Stomach (tissue), 9 donors: ENCODE measurements around the gene RHBDL3. TPM values are rescaled to one million over a fixed set of nuclear protein-coding genes. Genes with fewer than 3 reads are reported as not detected.
A peak's percentile ranks its signal among the peaks of the same experiment; 100 is the strongest.

Experiments used
- DNase-seq, 2 donors: peaks; one replicate each; pipeline versions ENCODE4 v3.0.0 to v3.0.0-alpha.2; 2013 to 2019
- H3K27ac ChIP-seq, 5 donors: fragments of 200-600 bp in 4 of 5; sonication (generic) in 4 of 5; one replicate each; pipeline ENCODE4 v1.5.1; 2013 to 2019; ENCODE audit warnings: mild to moderate bottlenecking in 1 of 5, moderate library complexity in 1 of 5
- H3K27me3 ChIP-seq, 3 donors: fragments of 200-600 bp; sonication (generic); one replicate each; pipeline ENCODE4 v1.5.1; 2017 to 2019; ENCODE audit warnings: mixed run types in 1 of 3
- H3K36me3 ChIP-seq, 4 donors: fragments of 200-600 bp; sonication (generic); 1 replicate in 3 of 4; 2 replicates in 1 of 4; pipeline ENCODE4 v1.5.1; 2016 to 2019
- H3K4me1 ChIP-seq, 4 donors: fragments of 200-600 bp; sonication (generic); one replicate each; pipeline ENCODE4 v1.5.1; 2016 to 2019
- H3K4me3 ChIP-seq, 4 donors: fragments of 200-600 bp; sonication (generic) in 3 of 4; one replicate each; pipeline ENCODE4 v1.5.1; 2016 to 2019; ENCODE audit warnings: mild to moderate bottlenecking in 1 of 4
- H3K9me3 ChIP-seq, 4 donors: fragments of 200-600 bp; sonication (generic); one replicate each; pipeline ENCODE4 v1.5.1; 2016 to 2019
- EP300 ChIP-seq: sonication (generic); formaldehyde crosslinking; IDR thresholded peaks from one replicate; pipeline ENCODE4 v1.6.1; 2017; ENCODE audit warnings: antibody characterized with exemption
- POLR2A ChIP-seq, 4 donors: fragments of 450-650 bp; IDR thresholded peaks; one replicate each; pipeline ENCODE4 v1.6.1; 2016; ENCODE audit warnings: antibody characterized with exemption in 4 of 4, control low read depth in 2 of 4, mild to moderate bottlenecking in 1 of 4, moderate library complexity in 1 of 4
- POLR2AphosphoS5 ChIP-seq, 3 donors: sonication (generic); formaldehyde crosslinking; IDR thresholded peaks; one replicate each; pipeline ENCODE4 v1.6.1; 2016; ENCODE audit warnings: antibody characterized with exemption in 3 of 3
- WGBS, 5 donors: extraction: QIAGEN DNeasy Blood & Tissue Kit in 3 of 5; methylation state at CpG; one replicate each; pipeline versions ENCODE4 v1.1.5 to v1.1.7; 2013 to 2018; 5-methylcytosine and 5-hydroxymethylcytosine counted together
- intact Hi-C: fragments of 100-400 bp; cut with DNase I; formaldehyde crosslinking; loops from one replicate; pipeline ENCODE4 v1.15.1; 2023; ENCODE audit warnings: low total_unique reads
- polyA plus RNA-seq, 3 donors: library from polyadenylated mRNA; stranded (reverse); fragments of 200-250 nt; gene quantifications; one replicate each; pipeline ENCODE4 v1.2.3, GENCODE V29; 2013
- total RNA-seq, 5 donors: library from RNA; depleted of rRNA; stranded (reverse); fragments of >200 nt; gene quantifications; one replicate each; pipeline versions ENCODE4 v1.1.0 to v1.2.3, GENCODE V29; 2014 to 2016
- TF ChIP-seq, protein P1 (sequence below), 7 experiments: fragments of 450-650 bp in 4 of 7; fragments of 200-600 bp in 3 of 7; sonication (generic) in 3 of 7; IDR thresholded peaks; one replicate each; pipeline ENCODE4 v1.5.1; 2016 to 2019; ENCODE audit warnings: antibody characterized with exemption in 7 of 7, control low read depth in 2 of 7, mild to moderate bottlenecking in 1 of 7
- donor health status: healthy with polysubstance abuse.
- donor health status: Bipolar disorder and iron deficiency.
- donor health status: healthy.

Gene RHBDL3
- total and polyA plus RNA-seq, 8 donors: 0.31 to 15.2 (median 1.8) TPM; not detected in 2

GRCh38 chr17:32298298-32298697 is 32.7 kb downstream of the RHBDL3 start:
- Histone ChIP-seq H3K4me3 (no peak overlapping the region), H3K27me3 (no peaks in the 10 kb centered on the region), H3K36me3 (no peaks in the 10 kb centered on the region), H3K4me1 (peaks cover 0 to 10% (median 3%) of the 10 kb centered on the region in 4 donors), H3K9me3 (no peaks in the 10 kb centered on the region), H3K27ac (peak overlapping the region in 1 of 5 donors; percentile 33)
- intact Hi-C loops: no loop called here
- TF ChIP-seq, protein P1, sequence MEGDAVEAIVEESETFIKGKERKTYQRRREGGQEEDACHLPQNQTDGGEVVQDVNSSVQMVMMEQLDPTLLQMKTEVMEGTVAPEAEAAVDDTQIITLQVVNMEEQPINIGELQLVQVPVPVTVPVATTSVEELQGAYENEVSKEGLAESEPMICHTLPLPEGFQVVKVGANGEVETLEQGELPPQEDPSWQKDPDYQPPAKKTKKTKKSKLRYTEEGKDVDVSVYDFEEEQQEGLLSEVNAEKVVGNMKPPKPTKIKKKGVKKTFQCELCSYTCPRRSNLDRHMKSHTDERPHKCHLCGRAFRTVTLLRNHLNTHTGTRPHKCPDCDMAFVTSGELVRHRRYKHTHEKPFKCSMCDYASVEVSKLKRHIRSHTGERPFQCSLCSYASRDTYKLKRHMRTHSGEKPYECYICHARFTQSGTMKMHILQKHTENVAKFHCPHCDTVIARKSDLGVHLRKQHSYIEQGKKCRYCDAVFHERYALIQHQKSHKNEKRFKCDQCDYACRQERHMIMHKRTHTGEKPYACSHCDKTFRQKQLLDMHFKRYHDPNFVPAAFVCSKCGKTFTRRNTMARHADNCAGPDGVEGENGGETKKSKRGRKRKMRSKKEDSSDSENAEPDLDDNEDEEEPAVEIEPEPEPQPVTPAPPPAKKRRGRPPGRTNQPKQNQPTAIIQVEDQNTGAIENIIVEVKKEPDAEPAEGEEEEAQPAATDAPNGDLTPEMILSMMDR (IDR thresholded peaks at IDR 0.05): no peak
- TF ChIP-seq EP300 (no peak), POLR2A (IDR thresholded peaks at IDR 0.05) (no peak), POLR2AphosphoS5 (IDR thresholded peaks at IDR 0.05) (no peak)
- 65 to 87% (median 79%) methylated on average over 3 to 6 of the region's 6 CpGs for WGBS, 5 donors
- no peak for DNase-seq

GRCh38 chr17:32298721-32299579 is 33.3 kb downstream of the RHBDL3 start:
- Histone ChIP-seq H3K36me3 (no peaks in the 10 kb centered on the region), H3K9me3 (no peaks in the 10 kb centered on the region), H3K4me3 (no peak overlapping the region), H3K4me1 (peaks cover 0 to 11% (median 5%) of the 10 kb centered on the region in 4 donors), H3K27ac (peak overlapping the region in 1 of 5 donors; percentile 33), H3K27me3 (no peaks in the 10 kb centered on the region)
- DNase-seq: no peak
- intact Hi-C loops: no loop called here
- WGBS, 5 donors: 48 to 60% (median 54%) methylated on average over 13 of the region's 13 CpGs
- TF ChIP-seq POLR2AphosphoS5 (IDR thresholded peaks at IDR 0.05) (no peak), EP300 (no peak), POLR2A (IDR thresholded peaks at IDR 0.05) (no peak)
- TF ChIP-seq, protein P1 (IDR thresholded peaks at IDR 0.05): no peak

DNA sequence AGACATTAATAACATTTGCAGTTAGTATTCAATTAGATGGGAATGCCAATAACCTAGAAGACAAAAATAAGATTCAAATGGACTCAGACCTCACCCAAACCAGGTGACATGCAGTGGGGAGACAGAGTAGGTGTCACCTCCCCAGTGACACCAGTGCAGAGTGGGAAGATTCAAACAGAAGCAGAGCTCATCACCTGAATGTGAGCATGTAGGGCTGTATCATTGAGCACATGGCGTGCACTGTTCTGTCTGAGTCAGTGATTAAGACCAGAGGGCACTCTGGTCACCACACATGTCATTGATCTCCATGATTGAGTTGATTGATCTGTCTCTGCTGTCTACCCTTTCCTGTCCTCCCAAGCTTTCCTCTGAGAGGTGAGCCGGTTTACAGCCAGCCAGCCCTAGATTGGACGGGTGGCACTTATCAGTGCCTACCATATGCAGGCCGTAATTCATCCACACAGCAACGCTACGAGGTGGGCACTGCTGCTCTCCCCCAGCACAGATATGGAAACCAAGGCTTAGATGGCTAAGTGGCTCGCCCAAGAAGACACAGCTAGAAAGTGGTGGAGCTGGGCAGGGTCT is 34.0 kb downstream of the RHBDL3 start:
- 88 to 95% (median 93%) methylated on average over 7 of the region's 7 CpGs for WGBS, 5 donors
- no peaks in the 10 kb centered on the region for H3K27me3 ChIP-seq
- H3K27ac ChIP-seq: no peak overlapping the region
- no peaks in the 10 kb centered on the region for H3K9me3 ChIP-seq
- H3K4me1 ChIP-seq: peaks cover 0 to 13% (median 5%) of the 10 kb centered on the region in 4 donors
- no peaks in the 10 kb centered on the region for H3K36me3 ChIP-seq
- no peak overlapping the region for H3K4me3 ChIP-seq
- TF ChIP-seq POLR2AphosphoS5 (IDR thresholded peaks at IDR 0.05) (no peak), EP300 (no peak), POLR2A (IDR thresholded peaks at IDR 0.05) (no peak)
- TF ChIP-seq, protein P1 (IDR thresholded peaks at IDR 0.05): no peak
- DNase-seq: no peak
- intact Hi-C loops: no loop called here

DNA sequence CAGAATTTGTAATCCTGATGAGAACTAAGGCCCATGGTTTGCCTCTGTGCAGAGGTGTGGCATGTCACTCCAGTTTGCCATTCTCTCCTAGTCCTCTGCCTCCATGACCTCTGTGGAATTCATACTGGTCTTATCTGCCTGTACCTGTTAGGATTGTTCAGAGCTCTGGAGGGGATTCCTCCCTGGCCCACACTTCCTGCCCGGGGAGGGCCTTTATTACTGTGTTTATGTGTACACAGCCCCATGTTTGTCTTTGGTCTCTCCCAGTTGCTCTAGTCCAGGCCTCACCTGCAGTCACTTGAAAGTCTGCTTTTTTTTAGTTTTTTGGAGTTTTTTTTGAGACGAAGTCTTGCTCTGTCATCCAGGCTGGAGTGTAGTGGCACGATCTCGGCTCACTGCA is 36.4 kb downstream of the RHBDL3 start:
- Histone ChIP-seq H3K4me3 (no peak overlapping the region), H3K27ac (no peak overlapping the region), H3K27me3 (no peaks in the 10 kb centered on the region), H3K36me3 (no peaks in the 10 kb centered on the region), H3K4me1 (peaks cover 0 to 13% (median 5%) of the 10 kb centered on the region in 4 donors), H3K9me3 (no peaks in the 10 kb centered on the region)
- TF ChIP-seq POLR2AphosphoS5 (IDR thresholded peaks at IDR 0.05): no peak
- no peak for TF ChIP-seq POLR2A (IDR thresholded peaks at IDR 0.05)
- no peak for TF ChIP-seq EP300
- DNase-seq: no peak
- intact Hi-C loops: no loop called here
- 66 to 74% (median 71%) methylated on average over 4 of the region's 4 CpGs for WGBS, 5 donors
